Parathyroid adenoma (tissue), 2 donors: ENCODE measurements around the gene SKAP1.

ENCODE experiments used
- H2AFZ ChIP-seq: fragments of 300-600 bp; sonication (generic); one replicate; pipeline ENCODE4 v1.7.0; 2017; ENCODE audit warnings: antibody characterized with exemption, mild to moderate bottlenecking
- H3K27ac ChIP-seq: fragments of 300-600 bp; sonication (generic); one replicate; pipeline ENCODE4 v1.7.0; 2017
- H3K27me3 ChIP-seq: fragments of 300-600 bp; sonication (generic); one replicate; pipeline ENCODE4 v1.7.0; 2017; ENCODE audit warnings: low read length; ENCODE audit not compliant: control insufficient read depth, insufficient read depth
- H3K36me3 ChIP-seq: fragments of 300-600 bp; sonication (generic); one replicate; pipeline ENCODE4 v1.7.0; 2017; ENCODE audit warnings: low read length; ENCODE audit not compliant: control insufficient read depth, insufficient read depth
- H3K4me1 ChIP-seq: fragments of 300-600 bp; sonication (generic); one replicate; pipeline ENCODE4 v1.7.0; 2017; ENCODE audit warnings: control low read depth
- H3K4me2 ChIP-seq: fragments of 300-600 bp; sonication (generic); one replicate; pipeline ENCODE4 v1.7.0; 2017; ENCODE audit warnings: low read length
- H3K4me3 ChIP-seq: fragments of 300-600 bp; sonication (generic); one replicate; pipeline ENCODE4 v1.7.0; 2017; ENCODE audit warnings: low read depth, low read length
- H3K79me2 ChIP-seq: fragments of 300-600 bp; sonication (generic); one replicate; pipeline ENCODE4 v1.7.0; 2017; ENCODE audit warnings: control low read depth
- H3K9ac ChIP-seq: fragments of 300-600 bp; sonication (generic); one replicate; pipeline ENCODE4 v1.7.0; 2017; ENCODE audit warnings: mild to moderate bottlenecking
- H3K9me3 ChIP-seq: fragments of 300-600 bp; sonication (generic); one replicate; pipeline ENCODE4 v1.7.0; 2017; ENCODE audit warnings: low read length; ENCODE audit not compliant: control insufficient read depth
- TF ChIP-seq, protein P1 (sequence below): fragments of 300-600 bp; sonication (generic); IDR thresholded peaks from one replicate; pipeline ENCODE4 v1.7.0; 2017; ENCODE audit warnings: antibody characterized with exemption, mild to moderate bottlenecking
- donor health status: primary hyperparathyroidism.

The SKAP1 gene

DNA sequence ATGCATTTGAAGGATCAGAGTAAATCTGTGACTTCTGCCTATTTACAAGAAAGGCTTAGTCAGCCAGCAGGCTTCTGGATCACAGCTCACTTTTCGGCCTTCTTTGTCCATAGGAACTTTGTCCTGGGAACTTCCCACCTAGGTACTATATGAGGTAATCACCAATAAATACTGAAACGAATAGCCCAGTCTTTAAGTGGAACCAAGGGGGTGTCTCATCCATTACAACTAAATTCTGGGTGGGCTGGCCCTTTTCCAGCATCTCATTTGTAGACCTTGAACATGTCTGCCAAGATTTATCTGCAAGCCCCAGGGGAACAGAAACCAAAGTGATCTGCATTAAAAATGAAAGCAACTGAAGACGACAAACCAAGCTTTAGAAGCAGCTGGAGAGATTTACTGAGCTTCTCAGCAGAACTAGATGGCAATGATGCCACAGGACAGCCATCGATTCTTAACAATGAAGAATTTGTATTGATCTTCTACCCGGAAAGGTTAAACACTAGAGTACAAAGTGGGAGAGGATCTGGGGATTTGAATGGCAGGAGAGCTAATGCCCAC lies 267.0 kb downstream of the SKAP1 start:
- no peaks in the 10 kb centered on the region for H3K27me3 ChIP-seq
- no peaks in the 10 kb centered on the region for H3K79me2 ChIP-seq
- no peak overlapping the region for H3K9ac ChIP-seq
- no peak overlapping the region for H2AFZ ChIP-seq
- no peaks in the 10 kb centered on the region for H3K4me1 ChIP-seq
- no peak overlapping the region for H3K27ac ChIP-seq
- no peaks in the 10 kb centered on the region for H3K36me3 ChIP-seq
- H3K4me3 ChIP-seq = no peak overlapping the region
- no peaks in the 10 kb centered on the region for H3K9me3 ChIP-seq
- no peak overlapping the region for H3K4me2 ChIP-seq
- TF ChIP-seq, protein P1, sequence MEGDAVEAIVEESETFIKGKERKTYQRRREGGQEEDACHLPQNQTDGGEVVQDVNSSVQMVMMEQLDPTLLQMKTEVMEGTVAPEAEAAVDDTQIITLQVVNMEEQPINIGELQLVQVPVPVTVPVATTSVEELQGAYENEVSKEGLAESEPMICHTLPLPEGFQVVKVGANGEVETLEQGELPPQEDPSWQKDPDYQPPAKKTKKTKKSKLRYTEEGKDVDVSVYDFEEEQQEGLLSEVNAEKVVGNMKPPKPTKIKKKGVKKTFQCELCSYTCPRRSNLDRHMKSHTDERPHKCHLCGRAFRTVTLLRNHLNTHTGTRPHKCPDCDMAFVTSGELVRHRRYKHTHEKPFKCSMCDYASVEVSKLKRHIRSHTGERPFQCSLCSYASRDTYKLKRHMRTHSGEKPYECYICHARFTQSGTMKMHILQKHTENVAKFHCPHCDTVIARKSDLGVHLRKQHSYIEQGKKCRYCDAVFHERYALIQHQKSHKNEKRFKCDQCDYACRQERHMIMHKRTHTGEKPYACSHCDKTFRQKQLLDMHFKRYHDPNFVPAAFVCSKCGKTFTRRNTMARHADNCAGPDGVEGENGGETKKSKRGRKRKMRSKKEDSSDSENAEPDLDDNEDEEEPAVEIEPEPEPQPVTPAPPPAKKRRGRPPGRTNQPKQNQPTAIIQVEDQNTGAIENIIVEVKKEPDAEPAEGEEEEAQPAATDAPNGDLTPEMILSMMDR = no peak

DNA sequence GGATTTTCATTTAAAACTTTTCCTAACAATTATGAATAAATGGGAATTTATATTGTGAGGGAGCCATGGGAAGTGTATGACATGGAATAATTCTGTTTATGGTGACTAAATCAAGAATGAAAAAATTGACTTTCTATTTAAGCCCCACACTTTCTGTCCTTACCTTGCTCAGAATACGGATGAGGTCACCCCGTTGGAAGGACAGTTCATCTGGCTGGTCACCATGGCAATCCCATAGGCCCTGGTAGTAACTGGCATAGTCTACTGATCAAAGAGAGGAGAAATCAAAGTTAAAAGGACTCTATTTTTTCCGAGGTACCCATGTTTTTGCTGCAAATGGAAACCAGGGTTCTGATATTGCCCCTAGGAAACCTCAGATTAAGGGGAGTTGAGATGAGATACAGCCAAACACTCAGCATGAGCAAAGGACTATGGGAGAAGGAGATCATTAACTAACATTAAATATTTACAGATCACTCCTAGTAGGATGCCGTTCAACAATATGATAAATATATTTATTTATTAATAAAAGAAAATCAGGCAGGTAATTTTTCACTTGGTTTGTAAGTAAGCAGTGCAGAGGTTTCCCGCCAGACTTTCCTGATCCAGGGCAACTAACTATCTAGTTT lies 267.6 kb downstream of the SKAP1 start:
- no peaks in the 10 kb centered on the region for H3K9me3 ChIP-seq
- no peaks in the 10 kb centered on the region for H3K36me3 ChIP-seq
- H3K4me3 ChIP-seq = no peak overlapping the region
- H3K79me2 ChIP-seq = no peaks in the 10 kb centered on the region
- H3K27ac ChIP-seq = no peak overlapping the region
- H3K4me2 ChIP-seq = no peak overlapping the region
- no peak overlapping the region for H3K9ac ChIP-seq
- TF ChIP-seq, protein P1 = no peak
- H2AFZ ChIP-seq = no peak overlapping the region
- no peaks in the 10 kb centered on the region for H3K27me3 ChIP-seq
- no peaks in the 10 kb centered on the region for H3K4me1 ChIP-seq

GRCh38 chr17:48161127-48161905 lies 268.7 kb downstream of the SKAP1 start:
- Histone ChIP-seq H2AFZ (no peak overlapping the region), H3K36me3 (no peaks in the 10 kb centered on the region), H3K4me3 (no peak overlapping the region), H3K27ac (no peak overlapping the region), H3K4me1 (no peaks in the 10 kb centered on the region), H3K4me2 (no peak overlapping the region), H3K9ac (no peak overlapping the region), H3K9me3 (no peaks in the 10 kb centered on the region), H3K27me3 (no peaks in the 10 kb centered on the region), H3K79me2 (no peaks in the 10 kb centered on the region)
- TF ChIP-seq, protein P1 = no peak

DNA sequence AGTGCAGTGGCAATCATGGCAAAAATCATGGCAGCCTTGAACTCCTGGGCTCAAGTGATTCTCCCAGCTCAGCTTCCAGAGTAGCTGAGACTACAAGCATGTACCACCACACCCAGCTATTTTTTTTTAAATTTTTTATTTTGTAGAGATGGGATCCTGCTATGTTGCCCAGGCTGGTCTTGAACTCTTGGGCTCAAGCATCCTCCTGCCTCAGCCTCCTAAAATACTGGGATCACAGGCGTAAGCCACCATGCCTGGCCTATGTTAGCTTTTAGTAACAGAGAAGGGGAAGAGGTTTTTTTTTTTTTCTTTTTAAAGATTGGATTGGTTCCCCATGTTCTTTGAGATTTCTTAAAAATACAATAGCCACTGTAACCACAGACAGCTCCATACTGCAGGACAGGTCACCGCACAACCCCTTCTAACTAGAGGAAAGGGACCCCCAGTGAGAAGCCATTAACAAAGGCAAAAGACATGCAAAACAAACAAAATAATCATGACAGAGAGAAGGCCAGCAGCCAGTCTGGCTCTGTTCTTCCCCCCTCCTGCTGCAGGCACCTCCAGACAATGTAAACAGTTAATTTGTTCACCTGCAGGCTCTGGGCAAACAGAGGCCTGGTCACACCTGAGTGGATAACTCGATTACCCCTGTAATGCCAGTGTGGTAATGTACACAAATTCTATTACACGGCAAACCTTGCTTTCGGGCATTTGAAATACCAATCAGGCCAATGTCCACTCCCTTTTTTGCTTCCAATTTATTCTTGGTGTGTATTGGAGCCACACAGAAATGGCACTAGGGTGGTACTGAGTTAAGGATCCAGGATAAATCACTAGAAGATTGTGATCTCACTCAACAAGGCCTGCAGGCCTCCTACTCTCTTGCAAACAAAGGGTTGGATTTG lies 269.6 kb downstream of the SKAP1 start:
- Histone ChIP-seq H3K4me1 (no peaks in the 10 kb centered on the region), H3K79me2 (no peaks in the 10 kb centered on the region), H3K27me3 (no peaks in the 10 kb centered on the region), H3K9me3 (no peaks in the 10 kb centered on the region), H3K36me3 (no peaks in the 10 kb centered on the region), H2AFZ (no peak overlapping the region), H3K4me3 (no peak overlapping the region), H3K4me2 (no peak overlapping the region), H3K27ac (no peak overlapping the region), H3K9ac (no peak overlapping the region)
- TF ChIP-seq, protein P1 = no peak
